HG03558 (cell line): ENCODE data around the gene ILF3.
"Not testable (repeated sequence)": the region's sequence is repeated elsewhere in the genome, so short reads cannot be mapped to it uniquely, and the experiment has no call there.

Source experiments
- ATAC-seq: cut with Tn5 transposase; IDR thresholded peaks from one replicate; pipeline ENCODE4 v1.9.1; 2021; ENCODE audit warnings: moderate number of reproducible peaks; ENCODE audit not compliant: unreplicated experiment; ENCODE audit errors: extremely low read depth

Gene ILF3

DNA sequence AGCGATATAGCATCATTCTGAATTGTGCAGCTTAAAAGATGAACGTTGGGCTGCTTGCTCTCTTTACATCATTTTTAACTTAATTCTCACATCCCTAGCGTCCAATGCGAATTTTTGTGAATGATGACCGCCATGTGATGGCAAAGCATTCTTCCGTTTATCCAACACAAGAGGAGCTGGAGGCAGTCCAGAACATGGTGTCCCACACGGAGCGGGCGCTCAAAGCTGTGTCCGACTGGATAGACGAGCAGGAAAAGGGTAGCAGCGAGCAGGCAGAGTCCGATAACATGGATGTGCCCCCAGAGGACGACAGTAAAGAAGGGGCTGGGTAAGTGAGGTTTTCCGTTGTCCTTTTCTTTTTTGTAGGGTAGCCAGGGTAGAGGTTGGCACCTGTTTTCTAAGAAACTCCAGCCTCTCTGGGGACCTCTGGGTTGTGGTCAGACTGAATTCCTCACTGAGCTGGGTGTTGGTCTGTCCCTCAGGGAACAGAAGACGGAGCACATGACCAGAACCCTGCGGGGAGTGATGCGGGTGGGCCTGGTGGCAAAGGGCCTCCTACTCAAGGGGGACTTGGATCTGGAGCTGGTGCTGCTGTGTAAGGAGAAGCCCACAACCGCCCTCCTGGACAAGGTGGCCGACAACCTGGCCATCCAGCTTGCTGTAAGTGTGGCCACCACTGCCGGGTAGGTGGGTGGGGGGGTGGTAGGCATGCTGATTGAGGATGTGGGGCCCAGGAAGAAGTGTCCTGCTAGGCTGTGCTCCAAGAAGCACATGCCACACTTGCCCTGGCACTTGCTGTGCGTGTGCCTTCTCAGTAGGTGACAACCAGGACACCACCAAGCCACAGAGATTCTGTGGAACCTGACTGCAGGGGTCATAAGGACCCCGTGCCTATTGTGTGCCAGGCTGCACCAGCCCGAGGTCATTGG, 17.0 kb downstream of the ILF3 start:
- ATAC-seq: no peak

- ATAC-seq: not testable (repeated sequence)
Measured at GRCh38 chr19:10671922-10672321, 17.8 kb downstream of the ILF3 start.

DNA sequence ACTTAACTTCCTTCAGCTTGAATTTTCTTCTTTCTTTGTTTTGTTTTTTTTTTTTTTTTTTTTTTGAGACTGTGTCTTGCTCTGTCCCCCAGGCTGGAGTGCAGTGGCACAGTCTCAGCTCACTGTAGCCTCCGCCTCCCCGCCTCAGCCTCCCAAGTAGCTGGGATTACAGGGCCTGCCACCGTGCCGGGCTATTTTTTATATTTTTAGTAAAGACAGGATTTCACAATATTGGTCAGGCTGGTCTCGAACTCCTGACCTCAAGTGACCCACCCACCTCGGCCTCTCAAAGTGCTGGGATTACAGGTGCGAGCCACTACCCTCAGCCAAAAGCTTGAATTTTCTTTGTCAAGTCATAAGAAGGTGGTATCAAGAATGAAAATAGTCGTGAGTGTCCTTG, 21.1 kb downstream of the ILF3 start:
- ATAC-seq: not testable (repeated sequence)

DNA sequence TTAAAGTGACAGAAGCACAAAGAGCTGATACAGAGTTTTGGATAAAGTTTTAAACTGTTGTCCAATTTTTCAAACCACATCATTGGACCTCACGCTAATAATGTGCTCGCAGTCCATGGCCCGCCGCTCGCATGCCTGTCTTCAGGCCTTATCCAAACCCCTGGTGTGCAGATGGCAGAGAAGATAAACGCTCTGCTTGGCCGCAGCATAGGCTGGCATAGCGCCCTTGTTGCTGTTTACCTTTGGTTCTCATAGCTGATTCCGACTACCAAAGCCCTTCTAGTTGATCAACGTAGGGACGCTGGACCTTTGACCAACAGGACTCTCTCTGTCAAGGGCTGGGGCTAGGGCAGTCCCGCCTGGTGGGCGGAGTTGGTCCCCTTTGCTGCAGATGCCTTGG, 23.6 kb downstream of the ILF3 start:
- no peak for ATAC-seq

DNA sequence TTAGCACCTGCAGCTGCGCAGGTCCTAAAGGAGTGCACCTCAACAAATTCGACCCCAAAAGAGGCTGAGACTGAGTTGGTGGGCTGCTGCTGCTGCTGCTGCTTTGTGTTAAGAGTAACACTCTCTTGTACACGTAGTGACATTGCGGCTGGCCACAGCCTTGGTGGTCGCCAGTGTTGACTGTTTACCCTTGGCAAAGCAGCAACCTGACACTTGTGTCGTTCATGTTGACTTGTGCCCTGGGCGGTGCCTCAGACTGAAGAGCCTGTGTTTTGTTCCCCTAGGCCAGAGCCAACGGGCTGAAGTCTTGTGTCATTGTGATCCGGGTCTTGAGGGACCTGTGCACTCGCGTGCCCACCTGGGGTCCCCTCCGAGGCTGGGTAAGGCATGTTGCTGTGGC, 24.7 kb downstream of the ILF3 start:
- ATAC-seq: no peak

DNA sequence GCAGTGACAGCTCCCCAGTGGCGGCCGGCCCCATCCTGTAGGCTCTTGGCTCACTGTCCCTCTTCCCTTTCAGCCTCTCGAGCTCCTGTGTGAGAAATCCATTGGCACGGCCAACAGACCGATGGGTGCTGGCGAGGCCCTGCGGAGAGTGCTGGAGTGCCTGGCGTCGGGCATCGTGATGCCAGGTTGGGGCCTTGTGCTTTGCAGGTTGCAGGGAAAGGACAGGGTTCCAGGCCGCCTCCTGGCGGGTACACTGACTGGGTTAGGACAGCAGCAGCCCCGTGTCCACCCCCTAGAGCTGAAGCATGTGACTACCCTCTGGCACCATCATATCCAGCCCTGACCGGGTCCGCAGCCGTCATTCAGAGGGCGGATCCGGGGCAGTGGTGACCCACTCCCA, 25.6 kb downstream of the ILF3 start:
- ATAC-seq: no peak

- ATAC-seq: no peak
Measured at GRCh38 chr19:10680545-10681135, 26.5 kb downstream of the ILF3 start.

GRCh38 chr19:10681658-10682057, 27.5 kb downstream of the ILF3 start:
- ATAC-seq: no peak

- no peak for ATAC-seq
Measured at GRCh38 chr19:10682397-10683063, 28.4 kb downstream of the ILF3 start.

GRCh38 chr19:10683064-10683426, 28.9 kb downstream of the ILF3 start:
- no peak for ATAC-seq

DNA sequence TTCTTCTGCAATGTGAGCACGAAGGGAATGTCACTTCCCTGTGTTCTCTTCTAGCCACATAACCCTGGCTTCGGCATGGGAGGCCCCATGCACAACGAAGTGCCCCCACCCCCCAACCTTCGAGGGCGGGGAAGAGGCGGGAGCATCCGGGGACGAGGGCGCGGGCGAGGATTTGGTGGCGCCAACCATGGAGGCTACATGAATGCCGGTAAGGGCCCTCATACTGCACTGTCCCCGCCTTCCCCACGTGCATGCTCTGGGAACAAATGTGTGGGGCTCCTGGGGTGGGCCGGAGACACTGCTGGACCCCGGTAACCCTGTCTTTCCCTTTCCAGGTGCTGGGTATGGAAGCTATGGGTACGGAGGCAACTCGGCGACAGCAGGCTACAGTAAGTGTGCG, 29.4 kb downstream of the ILF3 start:
- no peak for ATAC-seq

GRCh38 chr19:10685210-10685609, 31.1 kb downstream of the ILF3 start:
- no peak for ATAC-seq

DNA sequence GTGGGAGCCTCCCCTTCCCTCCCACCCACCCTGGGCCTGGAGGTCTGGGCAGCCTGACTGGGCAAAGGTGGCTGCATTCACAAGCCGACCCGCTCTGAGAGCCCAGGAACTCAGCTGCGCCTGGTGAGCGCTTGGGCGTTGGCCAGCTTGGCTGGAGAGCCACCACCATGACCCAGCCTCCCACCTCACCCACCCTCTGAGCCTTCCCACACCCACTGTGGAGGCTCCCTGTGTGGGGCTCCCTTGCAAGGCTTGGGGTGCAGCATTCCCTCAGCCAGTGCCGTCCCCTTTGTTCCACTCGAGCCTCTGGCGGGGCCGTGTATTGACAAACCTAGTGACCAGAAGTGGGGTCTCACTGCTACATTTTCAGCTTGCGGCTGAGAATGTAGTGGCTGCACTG, 32.0 kb downstream of the ILF3 start:
- ATAC-seq: no peak

DNA sequence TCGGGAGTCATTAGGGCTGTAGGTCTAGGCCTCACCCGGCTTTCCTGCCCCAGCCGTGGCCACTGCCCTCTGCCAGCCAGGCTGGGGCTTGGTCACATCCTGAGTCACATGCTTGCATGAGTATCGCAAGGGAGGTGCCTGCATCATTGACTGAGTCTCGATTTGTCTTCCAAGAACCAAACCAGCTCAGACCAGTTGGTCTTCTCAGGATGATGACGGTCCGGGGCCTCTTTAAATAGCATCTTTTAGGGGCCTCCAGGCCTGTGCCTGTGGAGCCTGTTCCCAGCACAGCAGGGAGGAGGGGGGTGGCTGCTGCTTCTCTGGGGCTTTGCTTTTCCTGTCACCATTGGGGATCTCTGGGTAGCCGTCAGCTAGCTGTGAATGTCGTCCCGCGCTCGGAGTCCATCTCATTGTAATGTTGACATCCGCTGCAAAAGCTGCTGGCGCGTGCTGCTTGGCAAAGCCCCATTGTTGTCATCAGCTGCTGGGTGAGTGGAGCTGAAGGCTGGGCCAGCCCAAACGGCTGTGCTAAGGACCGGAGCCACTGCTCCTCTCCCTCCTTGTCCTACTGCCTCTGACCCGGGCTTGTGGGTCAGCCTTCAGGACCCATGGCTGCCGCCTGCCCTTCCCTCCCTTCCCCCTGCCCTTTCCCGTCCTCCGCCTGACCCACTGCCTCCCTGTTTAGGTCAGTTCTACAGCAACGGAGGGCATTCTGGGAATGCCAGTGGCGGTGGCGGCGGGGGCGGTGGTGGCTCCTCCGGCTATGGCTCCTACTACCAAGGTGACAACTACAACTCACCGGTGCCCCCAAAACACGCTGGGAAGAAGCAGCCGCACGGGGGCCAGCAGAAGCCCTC, 32.7 kb downstream of the ILF3 start:
- no peak for ATAC-seq

DNA sequence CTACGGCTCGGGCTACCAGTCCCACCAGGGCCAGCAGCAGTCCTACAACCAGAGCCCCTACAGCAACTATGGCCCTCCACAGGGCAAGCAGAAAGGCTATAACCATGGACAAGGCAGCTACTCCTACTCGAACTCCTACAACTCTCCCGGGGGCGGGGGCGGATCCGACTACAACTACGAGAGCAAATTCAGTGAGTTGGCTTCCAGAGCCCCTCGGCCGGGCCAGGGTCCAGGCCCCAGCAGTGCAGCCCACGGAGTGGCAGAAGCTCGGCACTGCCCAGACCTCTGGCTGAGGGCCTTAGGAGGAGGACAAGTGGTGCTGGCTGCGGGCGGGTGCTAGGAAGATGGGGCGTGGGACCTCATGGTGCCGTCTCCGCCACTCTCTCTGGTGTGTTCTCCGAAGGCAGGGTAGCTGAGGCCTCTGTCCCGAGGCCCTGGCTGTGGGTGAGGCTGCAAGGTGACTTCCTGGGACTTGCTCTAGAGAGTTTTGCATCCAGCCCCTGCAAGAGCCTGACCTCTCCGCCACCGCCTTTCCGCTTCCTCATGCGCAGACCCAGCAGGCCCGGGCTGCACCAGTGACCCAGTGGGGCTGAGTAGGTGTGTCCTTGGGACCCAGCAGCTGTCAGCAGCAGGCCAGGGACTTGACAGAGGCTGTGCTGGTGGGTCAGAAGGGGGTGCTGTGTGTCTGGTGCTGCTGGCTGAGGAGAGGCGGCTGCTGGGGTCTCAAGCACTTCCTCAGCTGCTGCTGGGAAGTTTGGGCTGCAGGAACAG, 33.6 kb downstream of the ILF3 start:
- ATAC-seq: no peak

DNA sequence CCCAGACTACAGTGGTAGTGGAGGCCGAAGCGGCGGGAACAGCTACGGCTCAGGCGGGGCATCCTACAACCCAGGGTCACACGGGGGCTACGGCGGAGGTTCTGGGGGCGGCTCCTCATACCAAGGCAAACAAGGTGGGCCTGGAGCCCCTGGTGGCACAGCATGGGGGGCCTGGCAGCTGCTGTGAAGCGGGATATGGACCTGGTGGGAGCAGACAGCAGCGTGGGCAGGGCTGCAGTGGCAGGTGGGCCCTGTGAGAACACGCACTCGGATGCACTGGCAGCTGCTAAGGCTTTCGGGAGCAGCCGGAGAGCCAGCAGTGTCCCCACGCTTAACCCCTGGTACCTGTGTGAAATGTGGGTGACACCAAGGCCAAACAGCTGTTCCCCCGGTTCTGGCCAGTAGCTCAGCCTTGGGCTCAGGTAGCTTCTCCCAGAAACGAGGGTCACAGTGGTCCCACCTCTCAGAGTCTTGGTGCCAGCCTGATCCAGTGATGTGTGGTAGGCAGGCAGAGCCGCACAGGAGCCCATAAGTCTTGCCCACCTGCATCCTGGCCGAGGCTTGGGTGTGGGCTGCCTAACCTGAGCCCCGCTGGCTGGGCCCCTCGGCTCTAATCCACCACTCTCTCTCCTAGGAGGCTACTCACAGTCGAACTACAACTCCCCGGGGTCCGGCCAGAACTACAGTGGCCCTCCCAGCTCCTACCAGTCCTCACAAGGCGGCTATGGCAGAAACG, 34.6 kb downstream of the ILF3 start:
- ATAC-seq: no peak

- no peak for ATAC-seq
Measured at GRCh38 chr19:10690341-10690781, 36.2 kb downstream of the ILF3 start.

DNA sequence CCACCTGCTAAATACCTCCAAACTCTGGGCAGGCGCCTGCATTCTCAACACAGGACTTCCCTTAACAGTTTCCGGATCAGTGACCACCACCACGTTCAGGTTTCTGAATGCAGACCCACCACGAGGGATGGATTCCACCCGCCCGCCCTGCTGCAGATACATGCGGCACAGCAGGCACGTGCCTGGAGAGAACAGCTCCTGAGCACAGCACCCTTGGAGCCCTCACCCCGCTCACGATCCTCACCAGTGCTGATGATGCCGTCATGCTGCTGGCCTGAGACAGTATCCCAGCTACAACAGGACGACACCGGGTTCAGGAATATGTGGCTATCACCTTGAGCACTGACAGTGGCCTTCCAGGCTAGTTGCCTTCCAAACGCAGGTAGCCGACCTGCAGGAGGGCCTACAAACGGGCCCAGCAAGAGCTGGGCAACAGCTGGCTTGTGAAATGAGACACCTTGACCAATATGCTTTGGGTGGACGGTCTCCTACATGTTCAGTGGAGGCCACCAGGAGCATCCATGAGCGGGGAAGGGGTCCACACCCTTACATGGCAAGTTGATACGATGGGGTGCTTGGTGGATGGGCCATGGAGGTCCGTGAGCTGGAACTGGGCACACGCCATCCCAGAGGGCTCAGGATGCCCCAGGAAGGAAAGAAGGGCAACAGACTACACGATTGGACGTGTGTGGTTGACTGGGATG, 37.2 kb downstream of the ILF3 start:
- no peak for ATAC-seq
